NB4 (cell line): ENCODE measurements around the gene BORCS8.
A peak's percentile ranks its signal among the peaks of the same experiment; 100 is the strongest.

ENCODE experiments used
- MAX ChIP-seq: IDR thresholded peaks from 2 replicates; pipeline ENCODE4 v1.6.1; 2011; ENCODE audit warnings: low read depth, low read length
- POLR2A ChIP-seq: IDR thresholded peaks from 2 replicates; pipeline ENCODE4 v1.6.1; 2011; ENCODE audit warnings: mild to moderate bottlenecking; ENCODE audit not compliant: insufficient read length; ENCODE audit errors: extremely low read depth
- TF ChIP-seq, protein P1 (sequence below): IDR thresholded peaks from one replicate; pipeline ENCODE4 v1.5.1; 2012; ENCODE audit warnings: low read depth, low read length

DNA sequence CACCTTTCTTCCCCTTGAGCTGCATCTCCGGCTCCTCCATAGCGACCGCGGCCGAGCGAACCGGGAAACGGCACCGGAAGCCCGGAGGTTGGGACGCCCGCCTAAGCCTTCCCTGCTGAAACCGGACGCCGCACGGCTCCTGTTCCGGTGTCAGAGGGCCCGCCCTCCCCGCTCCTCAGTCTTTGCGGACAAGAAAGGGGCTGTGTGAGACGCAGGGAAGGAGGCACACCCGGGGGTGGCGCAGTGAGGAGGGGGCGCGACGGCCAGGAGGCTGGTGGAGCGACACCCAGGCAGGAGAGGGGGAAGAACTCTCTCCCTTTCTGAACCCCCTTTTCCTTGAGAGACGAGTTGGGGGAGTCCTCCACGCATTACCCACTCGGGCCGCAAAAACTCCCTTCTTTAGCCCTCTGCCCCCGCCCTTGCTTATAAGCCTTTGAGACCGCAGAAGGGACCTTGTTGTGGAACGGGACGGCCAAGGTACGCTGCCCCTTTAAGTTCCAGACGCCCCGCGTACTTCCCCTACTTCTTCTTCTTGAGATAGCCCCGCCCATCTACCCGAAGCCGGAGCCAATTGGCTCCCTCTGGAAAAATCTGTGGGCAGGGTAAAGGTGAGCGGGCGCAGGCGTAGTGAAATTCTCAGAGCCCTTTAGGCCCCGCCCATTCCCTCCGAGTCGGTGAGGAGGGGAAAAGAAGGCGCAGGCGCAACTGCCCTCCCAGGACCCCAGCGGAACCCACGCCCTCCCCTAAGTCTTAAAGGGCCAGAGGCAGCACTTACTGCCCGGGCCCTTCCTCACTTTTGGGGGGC is at the start of gene BORCS8, which contains the start of gene RFXANK:
- TF ChIP-seq, protein P1, sequence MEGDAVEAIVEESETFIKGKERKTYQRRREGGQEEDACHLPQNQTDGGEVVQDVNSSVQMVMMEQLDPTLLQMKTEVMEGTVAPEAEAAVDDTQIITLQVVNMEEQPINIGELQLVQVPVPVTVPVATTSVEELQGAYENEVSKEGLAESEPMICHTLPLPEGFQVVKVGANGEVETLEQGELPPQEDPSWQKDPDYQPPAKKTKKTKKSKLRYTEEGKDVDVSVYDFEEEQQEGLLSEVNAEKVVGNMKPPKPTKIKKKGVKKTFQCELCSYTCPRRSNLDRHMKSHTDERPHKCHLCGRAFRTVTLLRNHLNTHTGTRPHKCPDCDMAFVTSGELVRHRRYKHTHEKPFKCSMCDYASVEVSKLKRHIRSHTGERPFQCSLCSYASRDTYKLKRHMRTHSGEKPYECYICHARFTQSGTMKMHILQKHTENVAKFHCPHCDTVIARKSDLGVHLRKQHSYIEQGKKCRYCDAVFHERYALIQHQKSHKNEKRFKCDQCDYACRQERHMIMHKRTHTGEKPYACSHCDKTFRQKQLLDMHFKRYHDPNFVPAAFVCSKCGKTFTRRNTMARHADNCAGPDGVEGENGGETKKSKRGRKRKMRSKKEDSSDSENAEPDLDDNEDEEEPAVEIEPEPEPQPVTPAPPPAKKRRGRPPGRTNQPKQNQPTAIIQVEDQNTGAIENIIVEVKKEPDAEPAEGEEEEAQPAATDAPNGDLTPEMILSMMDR, result no peak
- peak; percentile 55 for TF ChIP-seq POLR2A
- 0 out of 2 replicates have a peak, but pooled peaks have one; percentile 51 for TF ChIP-seq MAX
